ENCODE data around the gene PIP5KL1. TPM values are rescaled to one million over a fixed set of nuclear protein-coding genes. Genes with fewer than 3 reads are reported as not detected.

The PIP5KL1 gene
- total RNA-seq, 4 donors from 2014 or later = 0.82 to 3.0 (median 1.3) TPM

DNA sequence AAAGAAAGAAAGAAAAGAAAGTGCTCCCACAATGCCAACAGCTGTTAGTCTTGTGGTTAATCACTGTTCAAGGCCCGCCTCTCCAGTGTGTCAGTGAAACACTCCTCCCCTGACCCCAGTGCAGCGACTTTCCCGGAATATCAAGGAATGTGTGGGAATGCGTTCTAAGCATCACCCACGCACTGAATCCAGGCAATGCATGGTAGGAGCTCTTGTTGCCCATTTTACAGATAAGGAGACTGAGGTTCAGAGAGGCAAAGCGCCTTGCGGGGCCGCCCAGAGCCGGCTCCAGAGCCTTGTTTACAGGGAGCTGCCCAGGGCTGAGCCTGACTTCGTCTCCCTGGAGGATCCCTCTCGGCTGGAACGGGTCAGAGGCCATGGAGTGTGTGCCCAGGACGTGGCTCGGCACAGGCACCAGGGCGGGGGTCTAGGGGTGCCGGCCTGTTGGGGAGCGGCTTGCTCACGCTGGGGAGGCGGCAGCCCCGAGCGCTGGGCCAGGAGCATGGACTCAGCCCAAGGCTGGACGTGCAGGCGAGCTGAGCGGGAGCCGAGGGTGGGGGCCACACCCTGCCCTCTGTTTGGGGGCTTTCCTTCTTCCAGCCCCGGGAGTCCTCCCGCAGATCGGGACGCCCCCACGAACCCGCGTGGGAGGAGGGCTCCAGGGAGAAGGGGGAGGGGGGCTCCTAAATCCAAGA is 32.0 kb downstream of the PIP5KL1 start:
- DNase-seq (ENCODE audit: low spot score) (no peak), ATAC-seq (ENCODE audit: low FRiP score) (peak; percentile 69)
- TF ChIP-seq, protein P1, sequence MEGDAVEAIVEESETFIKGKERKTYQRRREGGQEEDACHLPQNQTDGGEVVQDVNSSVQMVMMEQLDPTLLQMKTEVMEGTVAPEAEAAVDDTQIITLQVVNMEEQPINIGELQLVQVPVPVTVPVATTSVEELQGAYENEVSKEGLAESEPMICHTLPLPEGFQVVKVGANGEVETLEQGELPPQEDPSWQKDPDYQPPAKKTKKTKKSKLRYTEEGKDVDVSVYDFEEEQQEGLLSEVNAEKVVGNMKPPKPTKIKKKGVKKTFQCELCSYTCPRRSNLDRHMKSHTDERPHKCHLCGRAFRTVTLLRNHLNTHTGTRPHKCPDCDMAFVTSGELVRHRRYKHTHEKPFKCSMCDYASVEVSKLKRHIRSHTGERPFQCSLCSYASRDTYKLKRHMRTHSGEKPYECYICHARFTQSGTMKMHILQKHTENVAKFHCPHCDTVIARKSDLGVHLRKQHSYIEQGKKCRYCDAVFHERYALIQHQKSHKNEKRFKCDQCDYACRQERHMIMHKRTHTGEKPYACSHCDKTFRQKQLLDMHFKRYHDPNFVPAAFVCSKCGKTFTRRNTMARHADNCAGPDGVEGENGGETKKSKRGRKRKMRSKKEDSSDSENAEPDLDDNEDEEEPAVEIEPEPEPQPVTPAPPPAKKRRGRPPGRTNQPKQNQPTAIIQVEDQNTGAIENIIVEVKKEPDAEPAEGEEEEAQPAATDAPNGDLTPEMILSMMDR (IDR thresholded peaks at IDR 0.05) = no peak

DNA sequence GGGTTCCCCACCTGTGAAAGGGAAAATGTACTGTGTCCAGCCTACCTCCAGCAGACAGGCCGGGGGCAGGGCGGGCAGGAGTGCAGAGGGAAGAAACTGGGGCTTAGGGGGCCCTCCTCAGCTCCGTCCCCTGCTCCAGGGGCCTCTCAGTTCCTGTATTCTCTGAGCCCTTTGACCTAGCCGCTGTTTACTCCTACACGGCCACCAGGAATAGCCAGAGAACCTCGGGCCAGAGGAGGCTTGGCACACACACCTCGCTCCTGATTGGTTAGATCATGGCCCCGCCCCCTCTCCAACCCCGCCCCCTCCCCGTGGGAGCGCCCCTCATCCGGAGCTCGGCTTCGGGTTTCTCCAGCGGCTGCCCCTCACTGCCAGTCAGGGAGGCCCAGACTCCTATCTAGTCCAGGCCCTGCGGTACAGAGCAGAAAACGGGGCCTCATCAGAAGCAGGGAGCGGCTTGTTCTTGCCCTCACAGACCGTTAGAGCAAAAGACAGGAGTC is 33.3 kb downstream of the PIP5KL1 start:
- ATAC-seq (ENCODE audit: low FRiP score) (peak; percentile 40), DNase-seq (ENCODE audit: low spot score) (peak; percentile 71)
- TF ChIP-seq, protein P1 (IDR thresholded peaks at IDR 0.05) = no peak

DNA sequence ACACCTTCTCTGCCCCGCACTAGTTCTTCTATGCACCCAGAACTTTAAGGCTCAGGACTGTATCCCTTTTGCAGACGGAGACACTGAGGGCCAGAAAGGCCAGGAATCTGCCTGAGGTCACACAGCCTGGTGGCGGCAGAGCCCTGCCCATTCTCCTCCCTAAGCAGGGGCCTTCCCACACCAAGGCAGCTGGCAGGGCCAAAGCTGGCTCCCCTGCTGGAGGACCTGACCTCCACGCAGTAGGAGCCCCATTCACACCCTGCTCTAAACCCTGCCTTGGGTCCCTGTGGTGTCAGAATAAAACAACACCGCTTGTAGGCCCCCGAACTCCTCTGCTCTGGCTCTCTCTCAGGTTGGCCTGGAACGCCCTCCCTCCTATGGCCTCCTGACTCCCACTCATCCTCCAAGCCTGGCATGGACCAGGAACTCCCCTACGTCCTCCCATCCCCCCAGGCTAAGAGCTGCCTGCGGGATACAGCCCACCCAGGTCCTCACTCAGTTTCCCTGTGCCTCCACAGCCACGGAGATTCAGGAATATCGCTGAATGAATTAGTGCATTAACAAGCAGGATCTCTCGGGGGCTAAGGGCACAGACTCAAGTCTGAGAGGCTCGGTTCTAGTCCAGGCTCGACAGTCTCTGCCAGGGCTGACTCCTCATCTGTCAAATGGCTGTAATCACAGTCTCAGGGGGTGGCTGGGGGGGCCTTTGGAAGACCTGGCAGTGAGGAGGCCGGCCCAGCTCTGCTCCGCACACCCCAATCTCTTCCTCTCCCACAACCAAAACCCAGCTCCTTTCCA is 34.0 kb downstream of the PIP5KL1 start:
- DNase-seq (ENCODE audit: low spot score) = no peak
- peak; percentile 11 for ATAC-seq (ENCODE audit: low FRiP score)
- TF ChIP-seq, protein P1 (IDR thresholded peaks at IDR 0.05) = no peak

DNA sequence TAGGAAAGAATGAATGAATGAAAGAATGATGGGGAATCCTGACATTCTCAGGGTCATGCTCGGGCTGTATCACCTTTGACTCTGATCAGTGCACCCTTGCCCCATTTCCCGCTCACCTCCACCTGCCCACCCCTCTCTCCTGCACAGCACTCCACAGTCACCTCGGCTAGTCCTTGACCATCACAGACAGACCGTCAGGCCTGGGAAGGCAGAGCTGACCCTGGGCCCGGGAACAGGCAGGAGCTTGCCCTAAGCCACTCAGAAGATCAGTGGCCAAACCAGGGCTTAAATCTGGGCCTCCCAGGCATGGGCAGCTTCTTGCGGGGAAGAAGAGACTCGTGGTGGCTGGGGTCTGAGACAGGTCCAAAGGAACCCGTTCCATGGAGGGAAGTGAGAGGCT is 34.8 kb downstream of the PIP5KL1 start:
- ATAC-seq (ENCODE audit: low FRiP score) = no peak
- TF ChIP-seq, protein P1 (IDR thresholded peaks at IDR 0.05) = no peak
- DNase-seq (ENCODE audit: low spot score) = no peak

DNA sequence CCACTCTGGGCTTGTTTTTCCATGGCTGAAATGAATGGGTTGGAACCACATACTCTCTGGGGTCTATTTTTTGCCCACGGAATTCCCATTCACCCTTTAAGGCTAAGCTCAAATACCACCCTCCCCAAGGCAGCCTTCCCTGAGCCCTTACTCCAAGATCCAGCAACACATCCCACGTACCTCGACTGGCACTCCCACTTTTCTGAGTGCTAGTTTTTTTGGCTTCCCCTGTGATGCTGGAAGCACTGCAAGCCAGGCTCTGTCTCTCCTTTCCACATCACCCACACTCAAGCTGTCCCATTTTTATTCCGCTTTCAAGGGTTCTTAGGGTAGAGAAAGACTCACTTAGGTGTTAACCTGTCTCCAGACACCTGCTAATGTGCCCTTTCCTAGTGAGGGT is 37.2 kb downstream of the PIP5KL1 start:
- ATAC-seq (ENCODE audit: low FRiP score) (no peak), DNase-seq (ENCODE audit: low spot score) (no peak)
- TF ChIP-seq, protein P1 (IDR thresholded peaks at IDR 0.05) = no peak

DNA sequence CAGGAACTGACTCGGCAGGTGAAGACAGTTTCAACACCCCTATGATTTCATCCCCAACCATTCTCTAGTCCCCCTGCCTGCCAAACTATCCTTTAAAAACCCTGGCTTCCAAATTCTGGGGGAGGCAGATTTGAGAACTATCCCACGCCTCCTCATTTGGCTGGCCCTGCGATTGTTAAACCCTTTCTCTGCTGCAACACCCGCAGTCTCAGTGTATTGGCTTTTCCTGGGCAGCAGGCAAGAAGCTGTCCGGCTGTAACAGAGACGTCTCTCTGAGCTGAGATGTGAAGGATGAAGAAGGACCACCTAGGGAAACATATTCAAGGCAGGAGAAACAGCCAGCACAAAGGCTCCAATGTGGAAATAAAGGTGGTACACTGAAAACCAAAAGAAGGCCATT is 37.7 kb downstream of the PIP5KL1 start:
- TF ChIP-seq, protein P1 (IDR thresholded peaks at IDR 0.05) = no peak
- ATAC-seq (ENCODE audit: low FRiP score) = no peak
- no peak for DNase-seq (ENCODE audit: low spot score)
